ENCODE measurements around the gene RBM33.

The RBM33 gene

GRCh38 chr7:155667241-155667829 is 22.9 kb downstream of the RBM33 start:
- CTCF ChIA-PET = interaction anchor here (2.3 kb wide), 1 partner anchor 10 kb away, joined by 8 read pairs; no protein-coding TSS in a partner anchor

GRCh38 chr7:155669717-155670505 is 25.4 kb downstream of the RBM33 start:
- 82% methylated on average over 6 of the region's 11 CpGs for WGBS (ENCODE audit: insufficient coverage)
- peak overlapping the region in 1 of 7 experiments; percentile 28 for H3K4me3 ChIP-seq (ENCODE audit: control insufficient read depth in 1 of 7, extremely low read depth in 1 of 7, insufficient read depth in 4 of 7, low read depth in 2 of 7, low read length in 6 of 7)
- ChIA-PET POLR2A (no interaction called here), CTCF (interaction anchor here (1.3 kb wide), 2 partner anchors 10 to 11 kb away, joined by 3 read pairs; no protein-coding TSS in a partner anchor)
- DNase-seq = peak in 2 of 3 donors; percentile 44 to 53
- peak overlapping the region in 1 of 2 experiments; percentile 17 for H3K27ac ChIP-seq (ENCODE audit: insufficient read depth in 1 of 2, low read depth in 1 of 2, low read length in 2 of 2, poor library complexity in 1 of 2, severe bottlenecking in 2 of 2)
- H3K4me1 ChIP-seq (ENCODE audit: control extremely low read depth in 1 of 4, control insufficient read depth in 4 of 4, insufficient read depth in 4 of 4, low read length in 3 of 4) = peaks cover 0 to 22% (median 18%) of the 10 kb centered on the region in 4 experiments
- peaks cover 5 to 23% (median 19%) of the 10 kb centered on the region in 4 experiments for H3K36me3 ChIP-seq (ENCODE audit: control insufficient read depth in 4 of 4, insufficient read depth in 4 of 4, low read length in 3 of 4)
- H3K27me3 ChIP-seq (replicated peaks in 2 of 5; ENCODE audit: control insufficient read depth in 4 of 5, insufficient read depth in 5 of 5, low read length in 4 of 5) = no peaks in the 10 kb centered on the region
- no peaks in the 10 kb centered on the region for H3K9me3 ChIP-seq (ENCODE audit: control extremely low read depth in 1 of 5, control insufficient read depth in 4 of 5, insufficient read depth in 2 of 5, low read depth in 1 of 5, low read length in 4 of 5)

More at GRCh38 chr7:155667241-155667829, 22.9 kb downstream of the RBM33 start:
- H3K27ac ChIP-seq (ENCODE audit: insufficient read depth in 1 of 2, low read depth in 1 of 2, low read length in 2 of 2, poor library complexity in 1 of 2, severe bottlenecking in 2 of 2) = no peak overlapping the region
- peaks cover 0 to 22% (median 18%) of the 10 kb centered on the region in 4 experiments for H3K4me1 ChIP-seq (ENCODE audit: control extremely low read depth in 1 of 4, control insufficient read depth in 4 of 4, insufficient read depth in 4 of 4, low read length in 3 of 4)
- peaks cover 10 to 21% (median 14%) of the 10 kb centered on the region in 4 experiments for H3K36me3 ChIP-seq (ENCODE audit: control insufficient read depth in 4 of 4, insufficient read depth in 4 of 4, low read length in 3 of 4)
- no peaks in the 10 kb centered on the region for H3K27me3 ChIP-seq (replicated peaks in 2 of 5; ENCODE audit: control insufficient read depth in 4 of 5, insufficient read depth in 5 of 5, low read length in 4 of 5)
- H3K4me3 ChIP-seq (ENCODE audit: control insufficient read depth in 1 of 7, extremely low read depth in 1 of 7, insufficient read depth in 4 of 7, low read depth in 2 of 7, low read length in 6 of 7) = no peak overlapping the region
- 93% methylated on average over 3 of the region's 6 CpGs for WGBS (ENCODE audit: insufficient coverage)
- POLR2A ChIA-PET = no interaction called here
- H3K9me3 ChIP-seq (ENCODE audit: control extremely low read depth in 1 of 5, control insufficient read depth in 4 of 5, insufficient read depth in 2 of 5, low read depth in 1 of 5, low read length in 4 of 5) = no peaks in the 10 kb centered on the region
- DNase-seq = peak in 2 of 3 donors; percentile 36 to 65

DNA sequence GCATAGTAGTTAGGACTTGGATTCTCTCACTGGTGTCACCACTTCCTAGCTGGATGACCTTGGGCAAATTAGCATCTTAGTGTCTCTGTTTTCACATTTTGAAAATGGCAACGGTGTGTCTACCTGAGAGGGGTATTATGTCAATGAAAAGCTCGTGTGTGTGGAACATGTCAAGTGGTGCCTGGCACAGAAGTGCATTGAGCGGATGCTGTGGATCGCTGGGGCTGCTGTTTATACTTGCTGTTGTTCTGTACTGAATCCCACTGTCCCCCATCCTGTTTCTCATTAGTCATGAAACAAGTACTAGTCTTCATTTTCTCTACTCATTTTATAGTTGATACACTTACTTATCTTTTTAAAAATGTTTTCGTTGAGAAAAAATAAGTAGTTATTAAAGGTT is 26.1 kb downstream of the RBM33 start:
- H3K27me3 ChIP-seq (replicated peaks in 2 of 5; ENCODE audit: control insufficient read depth in 4 of 5, insufficient read depth in 5 of 5, low read length in 4 of 5) = no peaks in the 10 kb centered on the region
- DNase-seq = no peak
- peaks cover 3 to 21% (median 14%) of the 10 kb centered on the region in 4 experiments for H3K36me3 ChIP-seq (ENCODE audit: control insufficient read depth in 4 of 4, insufficient read depth in 4 of 4, low read length in 3 of 4)
- H3K4me3 ChIP-seq (ENCODE audit: control insufficient read depth in 1 of 7, extremely low read depth in 1 of 7, insufficient read depth in 4 of 7, low read depth in 2 of 7, low read length in 6 of 7) = no peak overlapping the region
- no peaks in the 10 kb centered on the region for H3K9me3 ChIP-seq (ENCODE audit: control extremely low read depth in 1 of 5, control insufficient read depth in 4 of 5, insufficient read depth in 2 of 5, low read depth in 1 of 5, low read length in 4 of 5)
- peaks cover 0 to 23% (median 19%) of the 10 kb centered on the region in 4 experiments for H3K4me1 ChIP-seq (ENCODE audit: control extremely low read depth in 1 of 4, control insufficient read depth in 4 of 4, insufficient read depth in 4 of 4, low read length in 3 of 4)
- no peak overlapping the region for H3K27ac ChIP-seq (ENCODE audit: insufficient read depth in 1 of 2, low read depth in 1 of 2, low read length in 2 of 2, poor library complexity in 1 of 2, severe bottlenecking in 2 of 2)
- ChIA-PET POLR2A (no interaction called here), CTCF (interaction anchor here (1.3 kb wide), 2 partner anchors 10 to 11 kb away, joined by 3 read pairs; no protein-coding TSS in a partner anchor)
- WGBS (ENCODE audit: insufficient coverage) = 100% methylated on average over 1 of the region's 5 CpGs

- DNase-seq = no peak
- Histone ChIP-seq H3K4me1 (ENCODE audit: control extremely low read depth in 1 of 4, control insufficient read depth in 4 of 4, insufficient read depth in 4 of 4, low read length in 3 of 4) (peaks cover 8 to 30% (median 19%) of the 10 kb centered on the region in 4 experiments), H3K27me3 (replicated peaks in 2 of 5; ENCODE audit: control insufficient read depth in 4 of 5, insufficient read depth in 5 of 5, low read length in 4 of 5) (no peaks in the 10 kb centered on the region), H3K4me3 (ENCODE audit: control insufficient read depth in 1 of 7, extremely low read depth in 1 of 7, insufficient read depth in 4 of 7, low read depth in 2 of 7, low read length in 6 of 7) (no peak overlapping the region), H3K27ac (ENCODE audit: insufficient read depth in 1 of 2, low read depth in 1 of 2, low read length in 2 of 2, poor library complexity in 1 of 2, severe bottlenecking in 2 of 2) (no peak overlapping the region), H3K36me3 (ENCODE audit: control insufficient read depth in 4 of 4, insufficient read depth in 4 of 4, low read length in 3 of 4) (peaks cover 7 to 17% (median 12%) of the 10 kb centered on the region in 4 experiments), H3K9me3 (ENCODE audit: control extremely low read depth in 1 of 5, control insufficient read depth in 4 of 5, insufficient read depth in 2 of 5, low read depth in 1 of 5, low read length in 4 of 5) (no peaks in the 10 kb centered on the region)
- POLR2A ChIA-PET = no interaction called here
- CTCF ChIA-PET = interaction anchor here (0.8 to 1.2 kb wide), 2 partner anchors 18 to 28 kb away, joined by 3 to 5 read pairs; no protein-coding TSS in a partner anchor
- WGBS (ENCODE audit: insufficient coverage) = 100% methylated on average over 1 of the region's 3 CpGs
These were observed 30.1 kb downstream of the RBM33 start for GRCh38 chr7:155674556-155674955.

- 22% methylated on average over 7 of the region's 8 CpGs for WGBS (ENCODE audit: insufficient coverage)
- H3K4me3 ChIP-seq (ENCODE audit: control insufficient read depth in 1 of 7, extremely low read depth in 1 of 7, insufficient read depth in 4 of 7, low read depth in 2 of 7, low read length in 6 of 7) = peak overlapping the region in 1 of 7 experiments; percentile 36
- peak overlapping the region; percentile 35 to 63 for H3K27ac ChIP-seq (ENCODE audit: insufficient read depth in 1 of 2, low read depth in 1 of 2, low read length in 2 of 2, poor library complexity in 1 of 2, severe bottlenecking in 2 of 2)
- peak in 2 of 3 donors; percentile 70 to 84 for DNase-seq
- peaks cover 3 to 19% (median 12%) of the 10 kb centered on the region in 4 experiments for H3K4me1 ChIP-seq (ENCODE audit: control extremely low read depth in 1 of 4, control insufficient read depth in 4 of 4, insufficient read depth in 4 of 4, low read length in 3 of 4)
- ChIA-PET POLR2A (interaction anchor here (1.0 kb wide), 1 partner anchor 20 kb away, joined by 3 read pairs; no protein-coding TSS in a partner anchor), CTCF (interaction anchor here (0.9 to 1.1 kb wide), 2 partner anchors 16 to 20 kb away, joined by 3 read pairs; no protein-coding TSS in a partner anchor)
- H3K9me3 ChIP-seq (ENCODE audit: control extremely low read depth in 1 of 5, control insufficient read depth in 4 of 5, insufficient read depth in 2 of 5, low read depth in 1 of 5, low read length in 4 of 5) = no peaks in the 10 kb centered on the region
- no peaks in the 10 kb centered on the region for H3K27me3 ChIP-seq (replicated peaks in 2 of 5; ENCODE audit: control insufficient read depth in 4 of 5, insufficient read depth in 5 of 5, low read length in 4 of 5)
- H3K36me3 ChIP-seq (ENCODE audit: control insufficient read depth in 4 of 4, insufficient read depth in 4 of 4, low read length in 3 of 4) = peaks cover 14 to 26% (median 19%) of the 10 kb centered on the region in 4 experiments
These were observed 31.6 kb downstream of the RBM33 start for GRCh38 chr7:155676052-155676451.

GRCh38 chr7:155677688-155678087 is 33.2 kb downstream of the RBM33 start:
- H3K9me3 ChIP-seq (ENCODE audit: control extremely low read depth in 1 of 5, control insufficient read depth in 4 of 5, insufficient read depth in 2 of 5, low read depth in 1 of 5, low read length in 4 of 5) = no peaks in the 10 kb centered on the region
- no CpG with 5 or more reads among the region's 2 CpGs for WGBS (ENCODE audit: insufficient coverage)
- POLR2A ChIA-PET = no interaction called here

More at GRCh38 chr7:155677688-155678087, 33.2 kb downstream of the RBM33 start:
- H3K4me1 ChIP-seq (ENCODE audit: control extremely low read depth in 1 of 4, control insufficient read depth in 4 of 4, insufficient read depth in 4 of 4, low read length in 3 of 4) = peaks cover 3 to 19% (median 12%) of the 10 kb centered on the region in 4 experiments
- peaks cover 16 to 39% (median 28%) of the 10 kb centered on the region in 4 experiments for H3K36me3 ChIP-seq (ENCODE audit: control insufficient read depth in 4 of 4, insufficient read depth in 4 of 4, low read length in 3 of 4)
- CTCF ChIA-PET = no interaction called here
- no peak overlapping the region for H3K4me3 ChIP-seq (ENCODE audit: control insufficient read depth in 1 of 7, extremely low read depth in 1 of 7, insufficient read depth in 4 of 7, low read depth in 2 of 7, low read length in 6 of 7)
- DNase-seq = no peak
- no peaks in the 10 kb centered on the region for H3K27me3 ChIP-seq (replicated peaks in 2 of 5; ENCODE audit: control insufficient read depth in 4 of 5, insufficient read depth in 5 of 5, low read length in 4 of 5)
- H3K27ac ChIP-seq (ENCODE audit: insufficient read depth in 1 of 2, low read depth in 1 of 2, low read length in 2 of 2, poor library complexity in 1 of 2, severe bottlenecking in 2 of 2) = no peak overlapping the region

All from common myeloid progenitor, CD34-positive (primary cell).